ENCODE results near the gene COPE.

DNA sequence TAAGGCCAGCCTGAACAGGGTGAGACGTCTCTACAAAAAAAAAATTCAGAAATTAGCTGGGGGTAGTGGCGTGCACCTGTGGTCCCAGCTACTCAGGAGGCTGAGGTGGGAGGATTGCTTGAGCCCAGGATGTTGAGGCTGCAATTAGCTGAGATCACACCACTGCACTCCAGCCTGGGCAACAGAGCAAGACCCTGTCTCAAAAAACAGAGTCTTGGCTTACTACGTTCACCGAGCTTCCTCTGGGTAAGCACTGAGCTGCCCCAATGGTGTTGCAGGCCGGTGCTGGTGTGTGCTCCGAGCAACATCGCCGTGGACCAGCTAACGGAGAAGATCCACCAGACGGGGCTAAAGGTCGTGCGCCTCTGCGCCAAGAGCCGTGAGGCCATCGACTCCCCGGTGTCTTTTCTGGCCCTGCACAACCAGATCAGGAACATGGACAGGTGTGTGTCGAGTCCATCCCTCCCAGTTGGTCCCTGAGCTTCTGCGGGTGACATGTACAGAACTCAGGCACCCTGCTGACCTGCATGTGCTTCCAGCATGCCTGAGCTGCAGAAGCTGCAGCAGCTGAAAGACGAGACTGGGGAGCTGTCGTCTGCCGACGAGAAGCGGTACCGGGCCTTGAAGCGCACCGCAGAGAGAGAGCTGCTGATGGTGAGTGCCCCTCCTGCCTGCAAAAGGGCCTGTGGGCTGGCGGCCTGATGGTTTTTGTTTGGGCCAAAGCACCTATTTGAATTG is 63.4 kb downstream of the COPE start:
- TF ChIP-seq, protein P1, sequence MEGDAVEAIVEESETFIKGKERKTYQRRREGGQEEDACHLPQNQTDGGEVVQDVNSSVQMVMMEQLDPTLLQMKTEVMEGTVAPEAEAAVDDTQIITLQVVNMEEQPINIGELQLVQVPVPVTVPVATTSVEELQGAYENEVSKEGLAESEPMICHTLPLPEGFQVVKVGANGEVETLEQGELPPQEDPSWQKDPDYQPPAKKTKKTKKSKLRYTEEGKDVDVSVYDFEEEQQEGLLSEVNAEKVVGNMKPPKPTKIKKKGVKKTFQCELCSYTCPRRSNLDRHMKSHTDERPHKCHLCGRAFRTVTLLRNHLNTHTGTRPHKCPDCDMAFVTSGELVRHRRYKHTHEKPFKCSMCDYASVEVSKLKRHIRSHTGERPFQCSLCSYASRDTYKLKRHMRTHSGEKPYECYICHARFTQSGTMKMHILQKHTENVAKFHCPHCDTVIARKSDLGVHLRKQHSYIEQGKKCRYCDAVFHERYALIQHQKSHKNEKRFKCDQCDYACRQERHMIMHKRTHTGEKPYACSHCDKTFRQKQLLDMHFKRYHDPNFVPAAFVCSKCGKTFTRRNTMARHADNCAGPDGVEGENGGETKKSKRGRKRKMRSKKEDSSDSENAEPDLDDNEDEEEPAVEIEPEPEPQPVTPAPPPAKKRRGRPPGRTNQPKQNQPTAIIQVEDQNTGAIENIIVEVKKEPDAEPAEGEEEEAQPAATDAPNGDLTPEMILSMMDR (IDR thresholded peaks at IDR 0.05) = no peak
- no peak for TF ChIP-seq POLR2A (IDR thresholded peaks at IDR 0.05)
- TF ChIP-seq POLR2AphosphoS5 (IDR thresholded peaks at IDR 0.05) = no peak
- no peak for TF ChIP-seq EP300 (IDR thresholded peaks at IDR 0.05)
